Mammary epithelial cell (primary cell): ENCODE results near the gene CCDC88C.

Source experiments
- CTCF ChIP-seq, 2 donors: IDR thresholded peaks in 1 of 2; conservative IDR thresholded peaks in 1 of 2; 2 replicates each; pipeline ENCODE4 v1.5.1; 2011 to 2012; ENCODE audit warnings: inconsistent platforms in 2 of 2, low read length in 2 of 2, mild to moderate bottlenecking in 2 of 2, control low read depth in 1 of 2, low read depth in 1 of 2; ENCODE audit not compliant: insufficient read depth in 1 of 2; ENCODE audit errors: extremely low read depth in 1 of 2
- EZH2 ChIP-seq: IDR thresholded peaks from 2 replicates; pipeline ENCODE4 v1.6.1; 2012; ENCODE audit warnings: low read length, inconsistent platforms, borderline replicate concordance

GRCh38 chr14:91398707-91399106 is 18.9 kb downstream of the CCDC88C start:
- no peak for TF ChIP-seq EZH2
- TF ChIP-seq CTCF (conservative IDR thresholded peaks at IDR 0.05 in 1 of 2, IDR thresholded peaks at IDR 0.05 in 1 of 2; ENCODE audit: extremely low read depth in 1 of 2, insufficient read depth in 1 of 2, low read depth in 1 of 2, low read length in 2 of 2): no peak
